Activated CD4-positive, alpha-beta T cell treated with anti-CD3 and anti-CD28 coated beads for 36 hours (primary cell): ENCODE results near the gene TNFRSF9. TPM values are rescaled to one million over a fixed set of nuclear protein-coding genes. Genes with fewer than 3 reads are reported as not detected.
A peak's percentile ranks its signal among the peaks of the same experiment; 100 is the strongest.
"Not testable (repeated sequence)": the region's sequence is repeated elsewhere in the genome, so short reads cannot be mapped to it uniquely, and the experiment has no call there.

Source experiments
- ATAC-seq: fragments of 200-7000 bp; cut with Tn5 transposase; one replicate; pipeline ENCODE4 v1.10.0; 2021; ENCODE audit warnings: mild to moderate bottlenecking, moderate library complexity
- CTCF ChIA-PET: fragments of 350-600 bp; sonication (Branson Sonifier 250); formaldehyde crosslinking; loops from one replicate; lab custom pipeline; 2021; ENCODE audit warnings: antibody characterized with exemption; lab: Charles Lee
- POLR2A ChIA-PET: fragments of 350-600 bp; sonication (Branson Sonifier 250); formaldehyde crosslinking; loops from one replicate; lab custom pipeline; 2021; ENCODE audit warnings: antibody characterized with exemption, inconsistent platforms; lab: Charles Lee
- DNase-seq: peaks from one replicate; pipeline ENCODE4 v3.0.0-alpha.2; 2020
- H3K27ac Mint-ChIP-seq: one replicate; pipeline ENCODE4 v1.8.0; 2021; ENCODE audit warnings: mixed read lengths
- H3K27me3 Mint-ChIP-seq: one replicate; pipeline ENCODE4 v1.8.0; 2021; ENCODE audit warnings: mixed read lengths
- H3K36me3 Mint-ChIP-seq: one replicate; pipeline ENCODE4 v1.8.0; 2021; ENCODE audit warnings: low read depth, mixed read lengths
- H3K4me1 Mint-ChIP-seq: one replicate; pipeline ENCODE4 v1.8.0; 2021; ENCODE audit warnings: mixed read lengths
- H3K4me3 Mint-ChIP-seq: one replicate; pipeline ENCODE4 v1.8.0; 2021; ENCODE audit warnings: mild to moderate bottlenecking, moderate library complexity, mixed read lengths
- H3K9me3 Mint-ChIP-seq: one replicate; pipeline ENCODE4 v1.8.0; 2021; ENCODE audit warnings: low read depth, mixed read lengths
- intact Hi-C, 2 experiments: fragments of 100-400 bp; cut with DNase I in 1 of 2; cut with micrococcal nuclease in 1 of 2; formaldehyde crosslinking; loops; one replicate each; pipeline versions ENCODE4 v1.14.2 to v1.15.1; 2022 to 2024; cut with DNase I, micrococcal nuclease
- total RNA-seq, 2 experiments: library from RNA; stranded (reverse); gene quantifications; one replicate each; pipeline ENCODE4 v1.2.3, GENCODE V29; 2021

TNFRSF9 gene
- total RNA-seq, 2 experiments from 2014 or later = 26.8 to 28.2 TPM

DNA sequence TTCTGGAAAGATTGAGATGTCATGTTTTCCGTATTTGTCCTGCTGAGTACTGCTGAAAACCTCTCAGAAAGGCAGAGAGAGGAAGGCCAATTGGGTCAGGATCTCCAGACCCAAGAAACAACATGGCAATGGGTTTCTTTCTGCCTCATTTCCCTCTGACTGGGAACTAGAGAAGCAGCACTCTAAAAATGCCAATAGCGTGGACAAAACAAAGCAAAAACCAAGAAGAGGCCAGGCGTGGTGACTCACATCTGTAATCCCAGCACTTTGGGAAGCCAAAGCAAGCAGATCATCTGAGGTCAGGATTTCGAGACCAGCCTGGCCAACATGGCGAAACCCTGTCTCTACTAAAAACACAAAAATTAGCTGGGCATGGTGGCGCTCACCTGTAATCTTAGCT, 18.3 kb downstream of the TNFRSF9 start:
- no peak overlapping the region for H3K27ac Mint-ChIP-seq
- DNase-seq = no peak
- no peak overlapping the region for H3K4me3 Mint-ChIP-seq
- CTCF ChIA-PET = no interaction called here
- no peak for ATAC-seq
- POLR2A ChIA-PET = no interaction called here
- intact Hi-C loops = no loop called here
- H3K27me3 Mint-ChIP-seq = no peaks in the 10 kb centered on the region
- H3K4me1 Mint-ChIP-seq = peaks cover 20% of the 10 kb centered on the region
- H3K9me3 Mint-ChIP-seq = no peaks in the 10 kb centered on the region
- H3K36me3 Mint-ChIP-seq = peaks cover 22% of the 10 kb centered on the region

DNA sequence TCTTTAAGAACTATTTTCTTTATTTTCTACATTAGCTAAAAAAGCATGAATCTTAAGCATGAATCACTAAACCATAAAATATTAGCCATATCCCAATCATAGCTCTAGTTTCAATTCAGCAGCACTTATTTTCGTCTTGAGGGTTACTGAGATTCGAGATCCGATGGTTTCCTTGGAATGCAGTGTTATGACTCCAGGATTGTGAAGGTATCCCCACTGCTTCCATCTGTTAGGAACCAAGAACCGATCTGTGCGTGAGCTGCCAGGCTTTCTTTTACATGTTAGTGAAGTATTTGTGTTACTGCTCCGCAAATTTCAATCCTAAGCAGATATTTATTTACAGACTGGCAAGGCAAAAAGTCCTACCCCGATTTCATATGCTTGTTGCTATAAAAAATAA, 18.8 kb downstream of the TNFRSF9 start:
- Mint-ChIP-seq H3K27ac (no peak overlapping the region), H3K27me3 (no peaks in the 10 kb centered on the region), H3K9me3 (no peaks in the 10 kb centered on the region), H3K36me3 (peaks cover 17% of the 10 kb centered on the region), H3K4me1 (peaks cover 25% of the 10 kb centered on the region), H3K4me3 (no peak overlapping the region)
- POLR2A ChIA-PET = no interaction called here
- intact Hi-C loops = loop anchor here in 1 of 2 experiments (2.0 kb wide), 1 partner anchor 39 kb away; the partner anchor contains the start of gene PARK7
- DNase-seq (no peak), ATAC-seq (no peak)
- CTCF ChIA-PET = no interaction called here

DNA sequence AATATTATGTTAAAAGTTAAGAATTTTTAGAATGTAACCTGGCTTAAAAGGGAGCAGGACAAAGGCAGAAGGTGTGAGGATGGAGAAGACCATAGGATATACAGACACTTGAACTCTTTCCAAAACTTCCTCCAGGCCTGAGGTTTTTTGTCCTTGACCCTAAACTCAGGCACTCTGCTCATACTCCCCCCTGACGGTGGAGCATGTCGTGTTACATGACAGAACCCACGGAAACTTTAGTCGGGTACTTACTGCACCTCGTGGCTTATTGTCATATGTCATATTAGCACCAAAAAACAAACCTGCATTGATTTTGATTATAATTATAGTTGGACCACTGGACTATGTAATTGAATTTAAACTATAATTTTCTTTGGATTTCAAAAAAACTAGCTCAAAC, 20.8 kb downstream of the TNFRSF9 start:
- H3K27ac Mint-ChIP-seq = no peak overlapping the region
- H3K4me1 Mint-ChIP-seq = peaks cover 36% of the 10 kb centered on the region
- intact Hi-C loops = loop anchor here (1.0 to 2.0 kb wide), 2 partner anchors 20 to 41 kb away; partner anchors contain the start of genes PARK7 (in 1 of the 2) and TNFRSF9 (in 1 of the 2)
- DNase-seq (no peak), ATAC-seq (no peak)
- H3K27me3 Mint-ChIP-seq = no peaks in the 10 kb centered on the region
- H3K9me3 Mint-ChIP-seq = no peaks in the 10 kb centered on the region
- ChIA-PET POLR2A (no interaction called here), CTCF (interaction anchor here (0.6 to 1.8 kb wide), 6 partner anchors 17 to 669 kb away, joined by 3 to 9 read pairs (median 4); partner anchors contain the start of gene TNFRSF9)
- no peak overlapping the region for H3K4me3 Mint-ChIP-seq
- H3K36me3 Mint-ChIP-seq = peaks cover 11% of the 10 kb centered on the region

DNA sequence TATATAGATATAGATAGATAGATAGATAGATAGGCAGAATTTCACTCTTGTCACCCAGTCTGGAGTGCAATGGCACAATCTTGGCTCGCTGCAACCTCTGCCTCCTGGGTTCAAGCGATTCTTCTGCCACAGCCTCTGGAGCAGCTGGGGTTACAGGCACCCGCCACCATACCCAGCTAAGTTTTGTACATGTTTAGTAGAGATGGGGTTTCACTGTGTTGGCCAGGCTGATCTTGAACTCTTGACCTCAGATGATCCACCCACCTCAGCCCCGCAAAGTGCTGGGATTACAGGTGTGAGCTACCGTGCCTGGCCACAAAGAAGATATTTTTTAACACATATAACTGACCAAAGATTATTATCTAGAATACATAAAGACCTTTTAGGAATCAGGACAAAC, 22.7 kb downstream of the TNFRSF9 start:
- H3K27ac Mint-ChIP-seq, intact Hi-C loops, ATAC-seq, H3K27me3 Mint-ChIP-seq, DNase-seq, H3K4me3 Mint-ChIP-seq, H3K9me3 Mint-ChIP-seq: not testable (repeated sequence)
- ChIA-PET POLR2A (interaction anchor here (0.6 kb wide), 1 partner anchor 238 kb away, joined by 3 read pairs; no protein-coding TSS in a partner anchor), CTCF (interaction anchor here (0.9 to 1.2 kb wide), 3 partner anchors 11 to 110 kb away, joined by 3 read pairs; no protein-coding TSS in a partner anchor)
- H3K36me3 Mint-ChIP-seq = peaks cover 11% of the 10 kb centered on the region
- peaks cover 46% of the 10 kb centered on the region for H3K4me1 Mint-ChIP-seq

DNA sequence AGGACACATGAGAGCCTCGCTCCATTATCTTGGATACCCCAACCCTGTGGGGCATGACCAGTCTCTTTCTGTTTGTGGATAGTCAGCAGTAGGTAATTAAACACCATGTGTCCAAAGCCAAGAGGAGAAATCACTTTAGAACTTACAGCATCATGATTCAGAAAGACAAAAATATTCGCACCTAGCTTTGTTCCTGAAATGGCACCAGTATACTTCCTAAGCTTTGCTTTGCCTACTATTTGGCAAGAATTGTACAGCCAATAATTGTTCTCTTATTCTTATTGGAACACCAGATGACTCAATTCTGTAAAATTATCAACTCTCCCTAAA, 24.2 kb downstream of the TNFRSF9 start:
- H3K4me1 Mint-ChIP-seq = peaks cover 44% of the 10 kb centered on the region
- H3K27me3 Mint-ChIP-seq = no peaks in the 10 kb centered on the region
- POLR2A ChIA-PET = interaction anchor here (0.7 kb wide), 1 partner anchor 86 kb away, joined by 3 read pairs; no protein-coding TSS in a partner anchor
- peak overlapping the region; percentile 70 for H3K27ac Mint-ChIP-seq
- CTCF ChIA-PET = interaction anchor here (1.0 to 2.3 kb wide), 6 partner anchors 9 to 248 kb away, joined by 3 to 6 read pairs (median 4); partner anchors contain the start of gene TNFRSF9
- H3K9me3 Mint-ChIP-seq = no peaks in the 10 kb centered on the region
- intact Hi-C loops = no loop called here
- no peak for ATAC-seq
- no peak for DNase-seq
- H3K4me3 Mint-ChIP-seq = no peak overlapping the region
- H3K36me3 Mint-ChIP-seq = peaks cover 5% of the 10 kb centered on the region

DNA sequence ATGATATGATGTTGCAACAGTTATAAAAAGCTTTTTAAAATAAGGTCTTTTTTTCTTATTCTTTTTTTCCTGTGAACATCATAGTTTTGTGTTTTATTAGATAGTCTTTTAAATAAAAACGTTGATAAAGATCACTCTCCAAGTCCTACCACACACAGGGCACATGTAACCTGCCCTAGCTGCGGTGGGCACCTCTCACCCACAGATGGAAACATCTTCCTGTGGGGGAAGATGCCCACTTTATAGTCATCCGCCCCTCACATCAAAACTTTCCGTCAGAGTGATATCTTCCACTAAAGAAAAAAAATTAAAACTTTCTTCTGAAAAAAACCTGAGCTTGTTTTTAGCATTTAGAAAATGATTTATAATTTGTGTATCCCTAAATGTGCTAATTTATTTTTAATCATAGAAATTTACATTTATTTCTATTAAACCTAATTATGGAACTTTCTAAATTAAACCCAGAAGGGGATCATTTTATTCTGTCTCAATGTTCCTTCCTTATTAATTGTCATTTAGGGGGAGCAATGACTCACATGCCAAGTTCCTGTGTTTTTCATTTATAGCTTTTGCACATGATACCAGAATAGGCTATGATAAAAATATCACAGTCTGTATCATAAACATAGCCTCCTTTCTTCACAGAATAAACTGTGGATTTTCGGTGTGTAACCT, 24.7 kb downstream of the TNFRSF9 start:
- H3K4me1 Mint-ChIP-seq = peaks cover 44% of the 10 kb centered on the region
- peak; percentile 41 for DNase-seq
- no peaks in the 10 kb centered on the region for H3K9me3 Mint-ChIP-seq
- peak overlapping the region; percentile 82 for H3K27ac Mint-ChIP-seq
- intact Hi-C loops = no loop called here
- H3K36me3 Mint-ChIP-seq = peaks cover 5% of the 10 kb centered on the region
- H3K4me3 Mint-ChIP-seq = no peak overlapping the region
- CTCF ChIA-PET = interaction anchor here (1.0 to 2.3 kb wide), 6 partner anchors 9 to 247 kb away, joined by 3 to 6 read pairs (median 4); partner anchors contain the start of gene TNFRSF9
- H3K27me3 Mint-ChIP-seq = no peaks in the 10 kb centered on the region
- ATAC-seq = no peak
- POLR2A ChIA-PET = interaction anchor here (0.6 to 0.7 kb wide), 3 partner anchors 38 to 1242 kb away, joined by 3 to 6 read pairs (median 3); no protein-coding TSS in a partner anchor

DNA sequence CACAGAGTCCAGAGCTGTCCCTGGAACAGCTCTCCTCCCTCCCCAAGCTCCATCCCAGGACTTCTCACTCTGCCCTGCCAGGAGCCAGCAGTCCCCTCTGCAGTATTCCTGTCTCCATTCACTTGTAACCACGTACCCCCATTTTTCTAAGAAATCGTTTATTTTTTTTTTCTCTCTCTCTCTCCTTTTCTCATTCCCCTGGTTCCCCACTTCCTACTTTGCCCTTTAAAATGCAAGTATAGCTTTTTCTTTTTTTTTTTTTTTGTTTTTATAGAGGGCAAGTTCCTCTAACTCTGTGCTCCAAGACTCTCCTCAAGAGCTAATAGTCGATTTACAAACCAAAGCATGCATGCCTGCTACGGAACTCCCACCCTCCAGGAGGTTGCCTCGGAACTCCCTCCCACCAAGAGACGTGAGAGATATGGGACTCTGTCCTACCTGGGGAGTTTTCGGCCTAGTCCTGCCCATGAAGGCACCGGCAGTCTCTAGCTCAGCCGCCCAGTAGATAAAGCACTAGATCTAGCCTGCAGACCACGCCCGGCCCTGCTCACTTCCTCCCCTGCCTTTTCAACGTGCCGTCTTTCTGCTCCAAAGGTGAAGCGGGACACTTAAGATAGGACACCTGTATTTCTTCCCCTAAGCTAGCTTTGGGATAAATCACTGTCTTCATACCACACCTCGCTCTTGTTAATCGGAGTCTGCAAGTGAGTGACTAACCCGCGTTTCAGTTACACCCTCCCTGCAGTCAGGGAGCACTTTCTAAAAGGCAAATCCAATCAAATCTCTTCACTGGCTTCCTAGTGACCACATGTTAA, 27.7 kb downstream of the TNFRSF9 start:
- peak overlapping the region; percentile 19 for H3K27ac Mint-ChIP-seq

DNA sequence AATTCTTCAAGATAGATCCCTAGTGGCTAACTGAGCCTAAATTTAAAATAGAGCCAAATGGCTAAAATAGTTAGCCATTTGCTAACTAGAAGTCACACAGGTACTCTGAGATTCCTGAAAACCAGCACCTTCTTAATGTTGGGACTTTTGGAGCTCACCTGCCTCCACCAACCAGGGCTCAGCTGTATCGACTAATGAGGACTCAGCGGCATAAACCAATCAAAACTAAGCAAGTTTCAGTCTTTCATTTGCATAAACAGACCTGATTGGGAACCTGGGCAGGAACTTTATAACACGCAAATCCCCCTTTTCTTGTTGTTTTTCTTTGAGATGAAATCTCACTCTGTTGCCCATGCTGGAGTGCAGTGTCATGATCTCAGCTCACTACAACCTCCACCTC, 28.5 kb downstream of the TNFRSF9 start:
- Mint-ChIP-seq H3K4me3 (no peak overlapping the region), H3K27ac (no peak overlapping the region), H3K36me3 (no peaks in the 10 kb centered on the region), H3K27me3 (no peaks in the 10 kb centered on the region), H3K4me1 (peaks cover 29% of the 10 kb centered on the region), H3K9me3 (no peaks in the 10 kb centered on the region)
- ChIA-PET POLR2A (no interaction called here), CTCF (interaction anchor here (1.2 kb wide), 1 partner anchor 160 kb away, joined by 3 read pairs; no protein-coding TSS in a partner anchor)
- intact Hi-C loops = no loop called here
- ATAC-seq (no peak), DNase-seq (no peak)

More for the DNA sequence above, 27.7 kb downstream of the TNFRSF9 start:
- no peak for DNase-seq
- peak overlapping the region; percentile 19 for H3K4me3 Mint-ChIP-seq
- H3K36me3 Mint-ChIP-seq = no peaks in the 10 kb centered on the region
- no peaks in the 10 kb centered on the region for H3K27me3 Mint-ChIP-seq
- H3K4me1 Mint-ChIP-seq = peaks cover 32% of the 10 kb centered on the region
- CTCF ChIA-PET = interaction anchor here (1.1 to 1.7 kb wide), 3 partner anchors 9 to 160 kb away, joined by 3 to 5 read pairs (median 4); no protein-coding TSS in a partner anchor
- intact Hi-C loops = no loop called here
- peak; percentile 26 for ATAC-seq
- H3K9me3 Mint-ChIP-seq = no peaks in the 10 kb centered on the region
- POLR2A ChIA-PET = no interaction called here

DNA sequence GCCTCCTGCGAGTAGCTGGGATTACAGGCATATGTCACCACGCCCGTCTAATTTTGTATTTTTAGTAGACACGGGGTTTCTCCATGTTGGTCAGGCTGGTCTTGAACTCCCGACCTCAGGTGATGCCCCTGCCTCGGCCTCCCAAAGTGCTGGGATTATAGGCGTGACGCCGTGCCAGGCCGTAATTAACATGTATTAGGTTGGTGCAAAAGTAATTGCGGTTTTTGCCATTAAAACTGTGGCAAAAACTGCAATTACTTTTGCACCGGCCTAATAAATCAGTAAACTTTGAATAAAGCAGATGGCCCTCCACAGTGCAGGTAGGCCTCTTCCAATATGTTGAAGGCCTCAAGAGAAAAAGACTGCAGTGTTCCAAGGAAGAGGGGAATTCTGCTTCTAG, 35.4 kb downstream of the TNFRSF9 start:
- no peak overlapping the region for H3K4me3 Mint-ChIP-seq
- H3K4me1 Mint-ChIP-seq = no peaks in the 10 kb centered on the region
- ATAC-seq = no peak
- H3K36me3 Mint-ChIP-seq = no peaks in the 10 kb centered on the region
- ChIA-PET CTCF (interaction anchor here (1.0 to 1.1 kb wide), 2 partner anchors 11 to 16 kb away, joined by 4 to 5 read pairs; no protein-coding TSS in a partner anchor), POLR2A (no interaction called here)
- H3K9me3 Mint-ChIP-seq = no peaks in the 10 kb centered on the region
- no peak for DNase-seq
- H3K27ac Mint-ChIP-seq = no peak overlapping the region
- intact Hi-C loops = no loop called here
- H3K27me3 Mint-ChIP-seq = peaks cover 4% of the 10 kb centered on the region

DNA sequence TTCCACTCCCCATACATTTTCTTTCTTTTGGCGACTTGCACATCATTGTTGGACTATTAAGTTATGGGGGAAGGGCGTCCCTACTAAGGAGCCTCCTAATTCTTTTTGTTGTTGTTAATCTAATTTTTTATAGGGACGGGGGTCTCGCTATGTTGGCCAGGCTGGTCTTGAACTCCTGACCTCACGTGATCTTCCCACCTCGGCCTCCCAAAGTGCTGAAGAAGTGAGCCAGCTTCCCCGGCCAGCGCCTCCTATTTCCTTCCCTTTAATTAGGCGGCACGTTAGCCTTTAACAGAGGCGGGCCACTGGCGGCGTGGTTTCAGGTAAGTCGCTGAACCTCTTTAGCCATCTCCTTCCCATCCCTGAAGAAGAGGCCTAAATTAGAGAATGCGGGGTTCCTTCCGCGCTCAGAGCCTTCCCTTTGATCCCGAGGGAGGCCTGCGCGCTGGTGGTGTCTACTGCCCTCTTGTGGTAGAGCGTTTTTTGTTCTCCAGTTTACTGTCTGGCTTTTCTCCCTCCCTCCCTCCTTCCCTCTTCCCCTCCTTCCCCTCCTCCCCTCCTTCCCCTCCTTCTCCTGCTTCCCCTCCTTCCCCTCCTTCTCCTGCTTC, 38.1 kb downstream of the TNFRSF9 start:
- Mint-ChIP-seq H3K27ac (no peak overlapping the region), H3K27me3 (peaks cover 4% of the 10 kb centered on the region), H3K9me3 (no peaks in the 10 kb centered on the region), H3K4me1 (no peaks in the 10 kb centered on the region), H3K4me3 (no peak overlapping the region), H3K36me3 (no peaks in the 10 kb centered on the region)
- peak; percentile 74 for DNase-seq
- ChIA-PET POLR2A (interaction anchor here (0.6 to 0.7 kb wide), 2 partner anchors 59 to 72 kb away, joined by 3 read pairs; no protein-coding TSS in a partner anchor), CTCF (interaction anchor here (0.6 to 2.9 kb wide), 8 partner anchors 8 to 233 kb away, joined by 3 to 12 read pairs (median 4); no protein-coding TSS in a partner anchor)
- peak; percentile 83 for ATAC-seq
- intact Hi-C loops = loop anchor here (1.0 to 2.0 kb wide), 3 partner anchors 94 to 236 kb away; no protein-coding TSS in a partner anchor
